Activated CD8-positive, alpha-beta memory T cell treated with anti-CD3 and anti-CD28 coated beads, Interleukin-2, amount 10 ng/mL, durations not matched to agents 7 days and 5 days (primary cell): ENCODE measurements around the gene ARHGAP26. TPM values are rescaled to one million over a fixed set of nuclear protein-coding genes. Genes with fewer than 3 reads are reported as not detected.

ENCODE experiments used
- ATAC-seq: fragments of 150-1000 bp; cut with Tn5 transposase; one replicate; pipeline ENCODE4 v1.10.0; 2021; ENCODE audit warnings: moderate library complexity
- CTCF ChIA-PET: fragments of 350-600 bp; sonication (Branson Sonifier 250); formaldehyde crosslinking; loops from one replicate; lab custom pipeline; 2021; ENCODE audit warnings: antibody characterized with exemption; lab: Charles Lee
- DNase-seq: peaks from one replicate; pipeline ENCODE4 v3.0.0-alpha.2; 2020
- H3K27ac Mint-ChIP-seq: one replicate; pipeline ENCODE4 v1.8.0; 2021; ENCODE audit warnings: mild to moderate bottlenecking, mixed read lengths
- H3K27me3 Mint-ChIP-seq: one replicate; pipeline ENCODE4 v1.8.0; 2021; ENCODE audit warnings: mixed read lengths
- H3K36me3 Mint-ChIP-seq: one replicate; pipeline ENCODE4 v1.8.0; 2021; ENCODE audit warnings: mild to moderate bottlenecking, mixed read lengths
- H3K4me1 Mint-ChIP-seq: one replicate; pipeline ENCODE4 v1.8.0; 2021; ENCODE audit warnings: mixed read lengths
- H3K4me3 Mint-ChIP-seq: one replicate; pipeline ENCODE4 v1.8.0; 2021; ENCODE audit warnings: mild to moderate bottlenecking, moderate library complexity, mixed read lengths
- H3K9me3 Mint-ChIP-seq: one replicate; pipeline ENCODE4 v1.8.0; 2022; ENCODE audit warnings: low read depth, mixed read lengths
- total RNA-seq, 2 experiments: library from RNA; stranded (reverse); gene quantifications; one replicate each; pipeline ENCODE4 v1.2.3, GENCODE V29; 2021

ARHGAP26 gene
- total RNA-seq, 2 experiments from 2014 or later, result 12.6 to 38.9 TPM

- H3K9me3 Mint-ChIP-seq, result no peaks in the 10 kb centered on the region
- peaks cover 29% of the 10 kb centered on the region for H3K4me1 Mint-ChIP-seq
- H3K36me3 Mint-ChIP-seq, result peaks cover 38% of the 10 kb centered on the region
- no peaks in the 10 kb centered on the region for H3K27me3 Mint-ChIP-seq
- H3K4me3 Mint-ChIP-seq, result no peak overlapping the region
- DNase-seq (no peak), ATAC-seq (no peak)
- no peak overlapping the region for H3K27ac Mint-ChIP-seq
- CTCF ChIA-PET, result no interaction called here
Observed at GRCh38 chr5:143037708-143038107, 267.5 kb downstream of the ARHGAP26 start.

DNA sequence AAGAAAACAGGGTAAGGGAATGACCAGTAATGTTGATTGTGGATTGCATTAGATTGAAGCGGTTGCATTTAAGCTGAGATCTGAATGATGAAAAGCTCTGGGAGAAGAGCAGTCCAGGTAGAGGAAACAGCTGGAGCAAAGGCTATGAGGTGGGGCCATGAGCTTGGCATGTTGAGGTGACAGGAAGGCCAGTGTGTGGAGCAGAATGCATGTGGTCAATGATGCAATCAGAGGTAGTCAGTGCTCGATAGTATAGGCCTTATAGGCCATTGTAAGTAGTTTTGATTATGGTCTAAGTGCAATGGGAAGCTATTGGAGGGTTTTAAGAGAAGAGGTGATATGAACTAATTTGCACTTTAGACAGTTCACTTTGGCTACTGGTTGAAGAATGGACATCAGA, 270.4 kb downstream of the ARHGAP26 start:
- Mint-ChIP-seq H3K27me3 (no peaks in the 10 kb centered on the region), H3K9me3 (peaks cover 2% of the 10 kb centered on the region), H3K36me3 (peaks cover 57% of the 10 kb centered on the region), H3K27ac (no peak overlapping the region), H3K4me3 (no peak overlapping the region), H3K4me1 (peaks cover 29% of the 10 kb centered on the region)
- DNase-seq (no peak), ATAC-seq (no peak)
- CTCF ChIA-PET, result interaction anchor here (1.3 kb wide), 1 partner anchor 14 kb away, joined by 3 read pairs; no protein-coding TSS in a partner anchor

DNA sequence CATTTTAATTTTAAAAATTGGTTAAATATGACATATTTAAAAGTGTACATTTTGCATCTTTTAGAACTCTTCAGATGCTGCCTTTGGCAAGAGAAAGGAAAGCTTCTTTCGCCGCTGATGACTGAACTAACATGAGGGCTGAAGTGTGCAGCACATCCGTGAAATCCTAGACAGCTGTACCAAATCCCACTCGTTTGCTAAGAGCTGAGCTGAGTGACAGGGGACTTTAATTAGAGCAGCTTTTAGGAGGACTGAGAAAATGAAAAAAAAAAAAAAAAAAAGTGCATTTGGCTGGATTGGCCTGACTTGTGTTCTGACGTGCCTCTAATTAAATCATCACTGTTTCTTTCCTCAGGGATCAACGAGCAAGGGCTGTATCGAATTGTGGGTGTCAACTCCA, 271.3 kb downstream of the ARHGAP26 start:
- no peak overlapping the region for H3K27ac Mint-ChIP-seq
- H3K27me3 Mint-ChIP-seq, result no peaks in the 10 kb centered on the region
- no peak overlapping the region for H3K4me3 Mint-ChIP-seq
- no peak for ATAC-seq
- peaks cover 53% of the 10 kb centered on the region for H3K36me3 Mint-ChIP-seq
- CTCF ChIA-PET, result no interaction called here
- no peak for DNase-seq
- H3K4me1 Mint-ChIP-seq, result peaks cover 23% of the 10 kb centered on the region
- H3K9me3 Mint-ChIP-seq, result peaks cover 2% of the 10 kb centered on the region

DNA sequence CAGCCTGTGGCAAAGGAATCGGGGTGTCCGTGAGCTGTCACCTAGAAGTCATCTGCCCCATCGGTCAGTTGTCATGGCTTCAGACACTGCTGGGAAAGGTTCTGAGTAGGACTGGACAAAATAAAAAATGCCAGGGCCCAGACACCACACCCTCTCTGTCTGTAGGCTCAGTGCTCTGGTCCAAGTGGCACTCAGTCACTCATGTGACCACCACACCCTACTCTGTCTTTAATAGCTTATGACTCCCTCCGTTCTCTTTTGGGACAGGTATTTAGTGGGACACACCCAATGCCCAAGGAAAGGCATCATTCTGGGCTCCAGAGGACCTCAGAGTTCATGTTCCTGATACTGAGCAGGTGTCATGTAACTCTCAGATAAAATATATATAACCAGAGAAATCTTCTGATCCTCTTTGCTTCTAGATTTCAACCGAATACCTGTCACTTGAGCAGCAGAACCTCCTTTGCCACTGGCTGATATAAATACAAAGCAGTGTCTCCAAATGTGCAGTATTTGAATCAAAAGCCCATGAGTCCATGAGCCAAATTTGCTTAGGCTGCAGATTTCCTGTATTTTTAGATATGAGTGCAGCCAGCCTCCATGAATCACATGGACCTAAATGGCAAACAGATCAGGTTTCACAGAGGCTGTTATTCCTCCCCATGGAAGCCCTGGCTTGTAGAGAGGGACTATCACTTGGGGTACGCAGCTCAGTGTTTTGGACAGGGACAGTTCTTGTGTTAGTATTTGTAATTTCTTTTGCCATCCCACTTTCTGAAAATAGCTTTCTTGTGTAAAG, 272.0 kb downstream of the ARHGAP26 start:
- CTCF ChIA-PET, result no interaction called here
- H3K36me3 Mint-ChIP-seq, result peaks cover 52% of the 10 kb centered on the region
- no peak for ATAC-seq

DNA sequence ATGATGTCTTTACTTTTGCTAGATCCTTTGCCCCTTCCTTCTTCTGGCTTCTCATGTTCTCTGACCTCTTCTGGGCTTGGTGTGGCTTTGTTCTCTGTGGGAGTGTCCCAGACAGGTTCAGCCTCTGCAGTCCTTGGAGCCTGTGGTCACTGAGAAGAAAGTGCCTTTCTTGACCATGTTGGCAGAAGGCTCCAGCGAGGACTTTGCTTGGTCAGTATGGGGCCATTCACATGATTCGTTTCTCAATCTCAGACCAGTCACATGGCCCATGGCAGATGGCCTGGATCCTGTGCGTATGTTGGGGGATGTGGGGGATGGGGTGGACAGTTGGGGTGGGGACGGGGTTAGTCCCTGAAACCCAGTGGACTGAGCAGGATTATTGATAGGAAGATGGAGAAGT, 274.1 kb downstream of the ARHGAP26 start:
- CTCF ChIA-PET, result no interaction called here
- peaks cover 45% of the 10 kb centered on the region for H3K36me3 Mint-ChIP-seq

More for the DNA sequence above, 272.0 kb downstream of the ARHGAP26 start:
- Mint-ChIP-seq H3K27ac (no peak overlapping the region), H3K4me3 (no peak overlapping the region), H3K27me3 (no peaks in the 10 kb centered on the region), H3K9me3 (peaks cover 2% of the 10 kb centered on the region), H3K4me1 (peaks cover 22% of the 10 kb centered on the region)
- no peak for DNase-seq

DNA sequence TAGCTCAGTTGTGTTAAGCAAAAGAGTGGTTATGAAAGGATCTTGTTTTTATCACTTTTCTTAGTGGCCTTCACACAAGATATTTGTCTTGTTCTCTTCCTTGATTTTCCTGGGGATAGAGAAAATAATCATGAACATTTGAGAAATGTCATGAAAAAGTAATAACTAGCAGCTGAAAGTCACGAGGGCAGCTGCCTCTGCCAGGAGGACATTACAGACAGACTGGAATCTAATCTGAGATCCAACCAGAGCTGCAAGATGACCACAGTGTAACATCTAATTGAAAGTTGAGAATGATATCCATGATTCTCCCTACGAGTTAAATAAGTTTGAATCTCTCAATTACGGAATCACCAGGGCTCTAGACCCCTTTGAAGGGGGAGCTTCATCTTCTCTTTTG, 274.9 kb downstream of the ARHGAP26 start:
- CTCF ChIA-PET, result no interaction called here
- H3K9me3 Mint-ChIP-seq, result peaks cover 2% of the 10 kb centered on the region
- peaks cover 41% of the 10 kb centered on the region for H3K36me3 Mint-ChIP-seq
- no peaks in the 10 kb centered on the region for H3K27me3 Mint-ChIP-seq
- H3K27ac Mint-ChIP-seq, result no peak overlapping the region
- DNase-seq (no peak), ATAC-seq (no peak)
- H3K4me1 Mint-ChIP-seq, result peaks cover 5% of the 10 kb centered on the region
- no peak overlapping the region for H3K4me3 Mint-ChIP-seq

More for the DNA sequence above, 274.1 kb downstream of the ARHGAP26 start:
- Mint-ChIP-seq H3K9me3 (peaks cover 2% of the 10 kb centered on the region), H3K4me1 (peaks cover 8% of the 10 kb centered on the region), H3K4me3 (no peak overlapping the region), H3K27me3 (no peaks in the 10 kb centered on the region), H3K27ac (no peak overlapping the region)
- no peak for DNase-seq
- ATAC-seq, result no peak

DNA sequence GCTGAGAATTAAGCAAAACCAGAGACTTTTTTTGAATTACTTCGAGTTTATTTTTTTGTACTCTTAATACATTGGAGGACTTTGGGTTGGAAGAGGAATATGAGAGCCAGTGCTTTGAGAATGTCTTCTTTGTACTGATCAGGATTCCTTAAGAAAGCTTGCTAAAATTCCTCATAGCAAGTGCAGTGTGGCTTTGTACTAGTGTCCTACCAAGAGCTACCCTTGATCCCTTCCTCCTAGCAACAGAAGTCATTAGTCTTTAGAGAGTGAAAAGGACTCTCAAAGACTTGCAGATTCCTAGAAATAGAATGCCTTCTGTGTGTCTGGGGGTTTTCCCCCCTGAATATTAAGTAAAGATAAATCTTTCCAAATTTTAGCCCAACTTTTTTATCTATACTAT, 276.1 kb downstream of the ARHGAP26 start:
- H3K27ac Mint-ChIP-seq, result no peak overlapping the region
- no peaks in the 10 kb centered on the region for H3K27me3 Mint-ChIP-seq
- CTCF ChIA-PET, result no interaction called here
- ATAC-seq (no peak), DNase-seq (no peak)
- H3K4me1 Mint-ChIP-seq, result peaks cover 2% of the 10 kb centered on the region
- no peak overlapping the region for H3K4me3 Mint-ChIP-seq
- H3K9me3 Mint-ChIP-seq, result peaks cover 2% of the 10 kb centered on the region
- peaks cover 44% of the 10 kb centered on the region for H3K36me3 Mint-ChIP-seq

- H3K9me3 Mint-ChIP-seq, result peaks cover 2% of the 10 kb centered on the region
- DNase-seq (no peak), ATAC-seq (no peak)
- peaks cover 6% of the 10 kb centered on the region for H3K4me1 Mint-ChIP-seq
- peaks cover 42% of the 10 kb centered on the region for H3K36me3 Mint-ChIP-seq
- H3K27me3 Mint-ChIP-seq, result no peaks in the 10 kb centered on the region
- CTCF ChIA-PET, result no interaction called here
- no peak overlapping the region for H3K27ac Mint-ChIP-seq
- no peak overlapping the region for H3K4me3 Mint-ChIP-seq
Observed at GRCh38 chr5:143047091-143047490, 276.9 kb downstream of the ARHGAP26 start.

DNA sequence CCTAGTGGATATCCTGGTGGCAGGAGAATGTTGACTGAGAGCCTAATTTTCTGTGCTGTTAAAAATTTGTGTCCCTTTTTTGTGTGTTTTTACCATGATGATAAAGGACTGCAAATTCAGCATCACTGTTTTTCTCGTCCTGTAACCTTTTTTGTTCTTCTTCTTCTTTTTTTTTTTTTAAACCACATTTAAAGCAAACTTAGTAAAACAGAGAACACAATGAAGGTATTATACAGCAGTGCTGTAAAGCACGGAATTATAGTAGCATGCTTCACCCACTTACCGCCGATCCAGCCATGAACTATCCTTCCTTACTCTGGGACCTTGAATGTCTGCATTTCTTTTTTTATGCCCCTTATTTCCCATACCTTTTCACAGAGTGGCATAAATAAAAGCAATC, 280.0 kb downstream of the ARHGAP26 start:
- no peaks in the 10 kb centered on the region for H3K27me3 Mint-ChIP-seq
- DNase-seq (no peak), ATAC-seq (no peak)
- CTCF ChIA-PET, result no interaction called here
- H3K36me3 Mint-ChIP-seq, result peaks cover 28% of the 10 kb centered on the region
- H3K9me3 Mint-ChIP-seq, result no peaks in the 10 kb centered on the region
- no peak overlapping the region for H3K4me3 Mint-ChIP-seq
- H3K27ac Mint-ChIP-seq, result no peak overlapping the region
- H3K4me1 Mint-ChIP-seq, result peaks cover 22% of the 10 kb centered on the region

GRCh38 chr5:143051244-143052058, 281.3 kb downstream of the ARHGAP26 start:
- DNase-seq, result no peak
- no peak for ATAC-seq
- no peak overlapping the region for H3K27ac Mint-ChIP-seq
- peaks cover 35% of the 10 kb centered on the region for H3K4me1 Mint-ChIP-seq
- CTCF ChIA-PET, result no interaction called here
- no peak overlapping the region for H3K4me3 Mint-ChIP-seq
- peaks cover 31% of the 10 kb centered on the region for H3K36me3 Mint-ChIP-seq
- no peaks in the 10 kb centered on the region for H3K9me3 Mint-ChIP-seq
- no peaks in the 10 kb centered on the region for H3K27me3 Mint-ChIP-seq

GRCh38 chr5:143052967-143053682, 282.9 kb downstream of the ARHGAP26 start:
- CTCF ChIA-PET, result no interaction called here
- no peak for DNase-seq
- no peak overlapping the region for H3K27ac Mint-ChIP-seq
- H3K27me3 Mint-ChIP-seq, result no peaks in the 10 kb centered on the region
- H3K9me3 Mint-ChIP-seq, result no peaks in the 10 kb centered on the region
- no peak overlapping the region for H3K4me3 Mint-ChIP-seq
- H3K36me3 Mint-ChIP-seq, result peaks cover 44% of the 10 kb centered on the region
- no peak for ATAC-seq
- peaks cover 45% of the 10 kb centered on the region for H3K4me1 Mint-ChIP-seq

DNA sequence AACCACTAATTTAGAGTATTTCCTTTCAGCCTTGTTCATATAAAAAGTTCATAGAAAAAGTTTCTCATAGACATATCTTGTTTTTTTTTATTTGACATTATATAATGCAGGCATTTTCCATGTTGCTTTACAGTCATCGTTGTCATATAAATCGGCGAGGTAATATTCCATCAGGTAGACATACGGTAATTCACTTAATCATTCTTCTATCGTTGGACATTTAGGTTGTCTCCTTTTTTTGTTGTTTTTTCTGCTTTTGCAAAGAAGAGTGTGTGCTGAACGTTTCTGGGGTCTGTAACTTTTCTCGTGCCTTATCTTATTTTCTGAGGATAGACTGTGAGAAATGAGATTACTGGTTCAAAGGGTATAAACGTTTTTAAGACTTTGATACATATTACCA, 283.6 kb downstream of the ARHGAP26 start:
- H3K4me3 Mint-ChIP-seq, result no peak overlapping the region
- DNase-seq (no peak), ATAC-seq (no peak)
- CTCF ChIA-PET, result no interaction called here
- peaks cover 50% of the 10 kb centered on the region for H3K36me3 Mint-ChIP-seq
- H3K27ac Mint-ChIP-seq, result no peak overlapping the region
- no peaks in the 10 kb centered on the region for H3K9me3 Mint-ChIP-seq
- H3K27me3 Mint-ChIP-seq, result no peaks in the 10 kb centered on the region
- peaks cover 45% of the 10 kb centered on the region for H3K4me1 Mint-ChIP-seq

GRCh38 chr5:143054480-143054941, 284.3 kb downstream of the ARHGAP26 start:
- DNase-seq (no peak), ATAC-seq (peak; percentile 57)
- H3K27me3 Mint-ChIP-seq, result no peaks in the 10 kb centered on the region
- peaks cover 54% of the 10 kb centered on the region for H3K36me3 Mint-ChIP-seq
- H3K4me3 Mint-ChIP-seq, result peak overlapping the region; percentile 23
- peaks cover 45% of the 10 kb centered on the region for H3K4me1 Mint-ChIP-seq
- no peaks in the 10 kb centered on the region for H3K9me3 Mint-ChIP-seq
- peak overlapping the region; percentile 18 for H3K27ac Mint-ChIP-seq
- CTCF ChIA-PET, result no interaction called here
